H9 (cell line): ENCODE measurements around the gene SOCS6. TPM values are rescaled to one million over a fixed set of nuclear protein-coding genes. Genes with fewer than 3 reads are reported as not detected.

Experiments
- DNase-seq: peaks from one replicate; pipeline ENCODE4 v3.0.0-alpha.2; 2017
- H2AFZ ChIP-seq: one replicate; pipeline ENCODE4 v1.6.1; 2013; ENCODE audit warnings: mild to moderate bottlenecking, low read length, control low read depth, moderate library complexity
- H2AK5ac ChIP-seq: 2 replicates; pipeline ENCODE4 v1.6.1; 2013; ENCODE audit warnings: low read length, control low read depth, mixed read lengths; ENCODE audit not compliant: insufficient read length
- H2BK120ac ChIP-seq: one replicate; pipeline ENCODE4 v1.6.1; 2013; ENCODE audit warnings: low read depth, mild to moderate bottlenecking, low read length, control low read depth, inconsistent platforms; ENCODE audit not compliant: poor library complexity, severe bottlenecking
- H2BK12ac ChIP-seq: 2 replicates; pipeline ENCODE4 v1.6.1; 2013; ENCODE audit warnings: low read length, control low read depth, mixed read lengths, low read depth; ENCODE audit not compliant: insufficient read length
- H2BK15ac ChIP-seq: 2 replicates; pipeline ENCODE4 v1.6.1; 2013; ENCODE audit warnings: low read depth, low read length, control low read depth
- H2BK20ac ChIP-seq: one replicate; pipeline ENCODE4 v1.6.1; 2013; ENCODE audit warnings: low read depth, mild to moderate bottlenecking, low read length, control low read depth, inconsistent platforms; ENCODE audit not compliant: poor library complexity, severe bottlenecking
- H2BK5ac ChIP-seq: 2 replicates; pipeline ENCODE4 v1.6.1; 2013; ENCODE audit warnings: low read length, control low read depth, mixed read lengths; ENCODE audit not compliant: insufficient read length
- H3K14ac ChIP-seq: 2 replicates; pipeline ENCODE4 v1.6.1; 2013; ENCODE audit warnings: low read length, control low read depth; ENCODE audit not compliant: insufficient read depth
- H3K18ac ChIP-seq: 2 replicates; pipeline ENCODE4 v1.6.1; 2013; ENCODE audit warnings: low read depth, mild to moderate bottlenecking, mixed read lengths, low read length, control low read depth; ENCODE audit not compliant: insufficient read length
- H3K23ac ChIP-seq: 2 replicates; pipeline ENCODE4 v1.6.1; 2013; ENCODE audit warnings: low read length, control low read depth, mixed read lengths, low read depth; ENCODE audit not compliant: insufficient read length
- H3K23me2 ChIP-seq: 2 replicates; pipeline ENCODE4 v1.6.1; 2013; ENCODE audit warnings: low read depth, mild to moderate bottlenecking, mixed read lengths, low read length, control low read depth; ENCODE audit not compliant: insufficient read length, poor library complexity, severe bottlenecking
- H3K27ac ChIP-seq: 2 replicates; pipeline ENCODE4 v1.5.1; 2013; ENCODE audit warnings: low read length, control low read depth, mixed read lengths, low read depth; ENCODE audit not compliant: insufficient read length
- H3K27me3 ChIP-seq: 2 replicates; pipeline ENCODE4 v1.6.1; 2013; ENCODE audit warnings: low read length, control low read depth, inconsistent platforms; ENCODE audit not compliant: insufficient read depth
- H3K4ac ChIP-seq: 2 replicates; pipeline ENCODE4 v1.6.1; 2013; ENCODE audit warnings: low read depth, mild to moderate bottlenecking, control low read depth, inconsistent platforms, low read length, moderate library complexity
- H3K4me1 ChIP-seq: 2 replicates; pipeline ENCODE4 v1.6.1; 2013; ENCODE audit warnings: low read length, control low read depth, inconsistent platforms; ENCODE audit not compliant: insufficient read depth
- H3K4me2 ChIP-seq: 2 replicates; pipeline ENCODE4 v1.6.1; 2013; ENCODE audit warnings: low read length, control low read depth, mixed read lengths; ENCODE audit not compliant: insufficient read length, insufficient read depth
- H3K56ac ChIP-seq: 2 replicates; pipeline ENCODE4 v1.6.1; 2013; ENCODE audit warnings: low read depth, mild to moderate bottlenecking, mixed read lengths, low read length, control low read depth; ENCODE audit not compliant: insufficient read length
- H3K79me1 ChIP-seq: 2 replicates; pipeline ENCODE4 v1.6.1; 2013; ENCODE audit warnings: low read depth, mild to moderate bottlenecking, moderate library complexity, low read length, control low read depth, inconsistent platforms; ENCODE audit not compliant: insufficient read depth, poor library complexity, severe bottlenecking
- H3K79me2 ChIP-seq: 2 replicates; pipeline ENCODE4 v1.6.1; 2013; ENCODE audit warnings: low read length, control low read depth, inconsistent platforms; ENCODE audit not compliant: insufficient read depth
- H3K9ac ChIP-seq: 2 replicates; pipeline ENCODE4 v1.6.1; 2013; ENCODE audit warnings: low read length, control low read depth, mixed read lengths; ENCODE audit not compliant: insufficient read length; ENCODE audit errors: extremely low read depth
- H3K9me3 ChIP-seq: one replicate; pipeline ENCODE4 v1.6.1; 2013; ENCODE audit warnings: low read depth, low read length, inconsistent platforms; ENCODE audit not compliant: control insufficient read depth
- H3T11ph ChIP-seq: one replicate; pipeline ENCODE4 v1.6.1; 2013; ENCODE audit warnings: mild to moderate bottlenecking, low read length, control low read depth, inconsistent platforms
- H4K20me1 ChIP-seq: one replicate; pipeline ENCODE4 v1.6.1; 2013; ENCODE audit not compliant: control insufficient read depth, insufficient read length, insufficient read depth
- H4K5ac ChIP-seq: 2 replicates; pipeline ENCODE4 v1.6.1; 2013; ENCODE audit warnings: low read depth, mild to moderate bottlenecking, mixed read lengths, low read length, control low read depth; ENCODE audit not compliant: insufficient read length
- H4K8ac ChIP-seq: replicated peaks from 2 replicates; pipeline ENCODE4 v1.6.1; 2013; ENCODE audit warnings: low read length, control low read depth, mixed read lengths, low read depth; ENCODE audit not compliant: insufficient read length
- H4K91ac ChIP-seq: 2 replicates; pipeline ENCODE4 v1.6.1; 2013; ENCODE audit warnings: low read depth, mild to moderate bottlenecking, moderate library complexity, mixed read lengths, low read length, control low read depth; ENCODE audit not compliant: insufficient read length
- H3K27ac Mint-ChIP-seq, 3 experiments: 2 replicates in 2 of 3; 3 replicates in 1 of 3; pipeline ENCODE4 v1.8.0; 2020 to 2021; ENCODE audit warnings: mixed read lengths in 3 of 3, mild to moderate bottlenecking in 1 of 3, moderate library complexity in 1 of 3
- H3K27me3 Mint-ChIP-seq: 2 replicates; pipeline ENCODE4 v1.8.0; 2021; ENCODE audit warnings: low read depth, mild to moderate bottlenecking, moderate library complexity, mixed read lengths
- H3K36me3 Mint-ChIP-seq, 3 experiments: 2 replicates in 2 of 3; 3 replicates in 1 of 3; pipeline ENCODE4 v1.8.0; 2020 to 2021; ENCODE audit warnings: low read depth in 3 of 3, mixed read lengths in 3 of 3; ENCODE audit not compliant: insufficient read depth in 1 of 3
- H3K4me1 Mint-ChIP-seq, 2 experiments: 2 replicates each; pipeline ENCODE4 v1.8.0; 2020; ENCODE audit warnings: mixed read lengths in 2 of 2
- H3K4me3 Mint-ChIP-seq, 2 experiments: 2 replicates in 1 of 2; 3 replicates in 1 of 2; pipeline ENCODE4 v1.8.0; 2020 to 2021; ENCODE audit warnings: mild to moderate bottlenecking in 2 of 2, mixed read lengths in 2 of 2, moderate library complexity in 1 of 2
- H3K9me3 Mint-ChIP-seq, 2 experiments: 2 replicates in 1 of 2; 3 replicates in 1 of 2; pipeline ENCODE4 v1.8.0; 2020; ENCODE audit warnings: mild to moderate bottlenecking in 2 of 2, mixed read lengths in 2 of 2, moderate library complexity in 1 of 2
- CTCF ChIP-seq: fragments of 200-600 bp; sonication (generic); conservative IDR thresholded peaks from 3 replicates; pipeline ENCODE4 v1.8.0; 2021; ENCODE audit warnings: antibody characterized with exemption, mild to moderate bottlenecking
- WGBS: extraction: QIAGEN DNeasy Blood & Tissue Kit; methylation state at CpG from one replicate; pipeline ENCODE4 v1.1.7; 2013; ENCODE audit warnings: missing lambda C conversion rate, low lambda C conversion rate, mixed read lengths; ENCODE audit not compliant: insufficient read length; ENCODE audit errors: extremely low coverage; 5-methylcytosine and 5-hydroxymethylcytosine counted together
- total RNA-seq: library from RNA; stranded (reverse); gene quantifications from 2 replicates; pipeline ENCODE4 v1.2.1, GENCODE V29; 2021

Gene SOCS6
- total RNA-seq, 1 experiment from 2014 or later: 24.5 TPM

- H3K4ac ChIP-seq: no peak overlapping the region
- no peak overlapping the region for H2AK5ac ChIP-seq
- H3K4me3 Mint-ChIP-seq: no peak overlapping the region
- H4K8ac ChIP-seq: no peak overlapping the region
- H3K36me3 Mint-ChIP-seq: peaks cover 11 to 24% (median 13%) of the 10 kb centered on the region in 3 experiments; a peak in 6 of 7 replicates
- no peak overlapping the region for H3K14ac ChIP-seq
- H2BK20ac ChIP-seq: no peak overlapping the region
- H3K4me2 ChIP-seq: no peak overlapping the region
- H3K23ac ChIP-seq: no peak overlapping the region
- H2BK5ac ChIP-seq: no peak overlapping the region
- H4K91ac ChIP-seq: no peak overlapping the region
- H3K9me3 ChIP-seq: no peaks in the 10 kb centered on the region
- H3K9me3 Mint-ChIP-seq: peaks cover 11 to 12% of the 10 kb centered on the region in 2 experiments
- DNase-seq: no peak
- no peak overlapping the region for H3K27ac ChIP-seq
- no peaks in the 10 kb centered on the region for H3K4me1 ChIP-seq
- H2BK12ac ChIP-seq: no peak overlapping the region
- no peaks in the 10 kb centered on the region for H3K23me2 ChIP-seq
- H2AFZ ChIP-seq: no peak overlapping the region
- no peak overlapping the region for H3K18ac ChIP-seq
- H3T11ph ChIP-seq: no peak overlapping the region
- H3K79me2 ChIP-seq: peaks cover 19% of the 10 kb centered on the region; the same call in 1 of the 2 replicates
- H3K79me1 ChIP-seq: peaks cover 4% of the 10 kb centered on the region
- H3K27me3 ChIP-seq: no peaks in the 10 kb centered on the region
- no CpG with 5 or more reads among the region's 1 CpG for WGBS
- no peak overlapping the region for H3K9ac ChIP-seq
- no peak for TF ChIP-seq CTCF
- H2BK15ac ChIP-seq: no peak overlapping the region
- H3K56ac ChIP-seq: no peak overlapping the region
- peaks cover 10 to 17% of the 10 kb centered on the region in 2 experiments for H3K4me1 Mint-ChIP-seq
- H3K27ac Mint-ChIP-seq: no peak overlapping the region
- no peak overlapping the region for H4K5ac ChIP-seq
- no peak overlapping the region for H2BK120ac ChIP-seq
- H4K20me1 ChIP-seq: no peaks in the 10 kb centered on the region
- no peaks in the 10 kb centered on the region for H3K27me3 Mint-ChIP-seq
These were observed 19.9 kb downstream of the SOCS6 start for GRCh38 chr18:70308555-70309294.
